ENCODE results near the gene HSPG2. TPM values are rescaled to one million over a fixed set of nuclear protein-coding genes. Genes with fewer than 3 reads are reported as not detected.

HSPG2 gene
- total and polyA plus RNA-seq, 10 of the 15 experiments (the other 5 are each of a cell fraction or from before 2014, with no cell fraction given) = 0.30 to 3.4 (median 0.73) TPM; not detected in 2

- FAIRE-seq = no peak
- H3K9ac ChIP-seq (ENCODE audit: control insufficient read depth, insufficient read depth, low read length) = no peak overlapping the region
Observed at GRCh38 chr1:21855257-21856096, 81.6 kb downstream of the HSPG2 start.

More at GRCh38 chr1:21855257-21856096, 81.6 kb downstream of the HSPG2 start:
- intact Hi-C loops (cut with micrococcal nuclease; ENCODE audit: unreplicated experiment) (no loop called here), in situ Hi-C loops (cut with MboI) (no loop called here)
- 66% methylated on average over 34 of the region's 35 CpGs for WGBS (ENCODE audit: insufficient coverage, insufficient replicate concordance, low lambda C conversion rate, missing lambda C conversion rate)
- DNase-seq (ENCODE audit: low read depth, low spot score) = no peak
- no peaks in the 10 kb centered on the region for H4K20me1 ChIP-seq (ENCODE audit: control insufficient read depth, insufficient read depth)
- H3K4me3 ChIP-seq = no peak overlapping the region
- no peak overlapping the region for H3K27ac ChIP-seq (ENCODE audit: control insufficient read depth, insufficient read depth)
- CTCF ChIA-PET = no interaction called here
- no peak for TF ChIP-seq E2F8 (IDR thresholded peaks at IDR 0.05; ENCODE audit: low read depth, partially characterized antibody)
- TF ChIP-seq NFXL1 (IDR thresholded peaks at IDR 0.05; ENCODE audit: borderline replicate concordance) = no peak
- no peak for TF ChIP-seq WRNIP1 (IDR thresholded peaks at IDR 0.05; ENCODE audit: borderline replicate concordance, low read depth, low read length)
- TF ChIP-seq JUNB (IDR thresholded peaks at IDR 0.05) = no peak
- TF ChIP-seq BCL11A (IDR thresholded peaks at IDR 0.05; ENCODE audit: low read depth, low read length) = no peak
- no peak for TF ChIP-seq YBX1 (IDR thresholded peaks at IDR 0.05)
- TF ChIP-seq ZNF687 (IDR thresholded peaks at IDR 0.05) = no peak
- no peak for TF ChIP-seq CBFB (IDR thresholded peaks at IDR 0.05; ENCODE audit: low read depth)
- TF ChIP-seq HDGF (IDR thresholded peaks at IDR 0.05) = no peak
- no peak for TF ChIP-seq NR2C1 (IDR thresholded peaks at IDR 0.05)
- TF ChIP-seq ZZZ3 (IDR thresholded peaks at IDR 0.05; ENCODE audit: control insufficient read depth, insufficient read length, low read depth) = no peak
- no peak for TF ChIP-seq SMAD1 (IDR thresholded peaks at IDR 0.05; ENCODE audit: low read depth, partially characterized antibody)
- no peak for TF ChIP-seq ZBTB33 (IDR thresholded peaks at IDR 0.05)
- SMC1A ChIA-PET (ENCODE audit: uncharacterized antibody, unreplicated experiment) = no interaction called here
- POLR2A ChIA-PET = no interaction called here
- H3K4me2 ChIP-seq (ENCODE audit: control insufficient read depth, insufficient read depth) = no peak overlapping the region
- H2AFZ ChIP-seq (ENCODE audit: control insufficient read depth, low read depth, low read length) = no peak overlapping the region
- no peak for ATAC-seq
- no peaks in the 10 kb centered on the region; the same call in 2 of the 3 replicates for H3K9me3 ChIP-seq (replicated peaks; ENCODE audit: control insufficient read depth, insufficient read depth, low read length)
- H3K36me3 ChIP-seq (ENCODE audit: control insufficient read depth in 2 of 2, insufficient read depth in 2 of 2, low read length in 1 of 2) = no peaks in the 10 kb centered on the region
- no peaks in the 10 kb centered on the region for H3K27me3 ChIP-seq (replicated peaks in 1 of 2; ENCODE audit: control insufficient read depth in 2 of 2, insufficient read depth in 2 of 2, low read length in 1 of 2)
- H3K4me1 ChIP-seq (ENCODE audit: control insufficient read depth, insufficient read depth, low read length) = peaks cover 11% of the 10 kb centered on the region
- RAD21 ChIA-PET (ENCODE audit: unreplicated experiment) = no interaction called here
- no peaks in the 10 kb centered on the region for H3K79me2 ChIP-seq (ENCODE audit: control insufficient read depth, insufficient read depth, low read length)
- no TSS peak for BruUV-seq (replicated peaks)

All from GM12878 (cell line).